ENCODE results near the gene SAV1.

Gene SAV1

DNA sequence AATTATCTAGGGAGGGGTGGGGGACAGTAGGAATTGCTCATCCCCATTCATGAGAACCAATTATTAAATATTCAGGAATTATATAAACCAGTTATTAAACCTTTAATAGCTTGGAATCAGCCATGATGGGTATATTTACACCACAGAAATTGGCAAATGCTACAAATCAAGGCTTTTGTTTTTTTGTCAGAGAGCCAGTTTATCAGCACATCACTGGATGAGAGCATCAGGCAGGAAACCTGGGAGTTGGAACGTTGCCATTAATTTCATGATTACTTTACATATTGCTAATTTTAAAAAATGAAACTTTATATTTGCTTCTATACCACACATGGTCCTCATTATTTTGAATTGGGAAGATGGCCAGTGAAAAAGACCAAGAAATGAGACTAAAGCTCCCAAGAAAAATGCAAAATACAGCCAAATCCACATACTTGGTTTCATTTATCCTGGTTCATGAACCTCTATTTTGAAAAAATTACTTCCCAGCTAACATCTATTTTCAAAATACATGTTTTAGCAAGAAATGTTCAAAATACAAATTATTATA is 59.7 kb downstream of the SAV1 start:
- DNase-seq (ENCODE audit: low read depth) = no peak
- TF ChIP-seq, protein P1, sequence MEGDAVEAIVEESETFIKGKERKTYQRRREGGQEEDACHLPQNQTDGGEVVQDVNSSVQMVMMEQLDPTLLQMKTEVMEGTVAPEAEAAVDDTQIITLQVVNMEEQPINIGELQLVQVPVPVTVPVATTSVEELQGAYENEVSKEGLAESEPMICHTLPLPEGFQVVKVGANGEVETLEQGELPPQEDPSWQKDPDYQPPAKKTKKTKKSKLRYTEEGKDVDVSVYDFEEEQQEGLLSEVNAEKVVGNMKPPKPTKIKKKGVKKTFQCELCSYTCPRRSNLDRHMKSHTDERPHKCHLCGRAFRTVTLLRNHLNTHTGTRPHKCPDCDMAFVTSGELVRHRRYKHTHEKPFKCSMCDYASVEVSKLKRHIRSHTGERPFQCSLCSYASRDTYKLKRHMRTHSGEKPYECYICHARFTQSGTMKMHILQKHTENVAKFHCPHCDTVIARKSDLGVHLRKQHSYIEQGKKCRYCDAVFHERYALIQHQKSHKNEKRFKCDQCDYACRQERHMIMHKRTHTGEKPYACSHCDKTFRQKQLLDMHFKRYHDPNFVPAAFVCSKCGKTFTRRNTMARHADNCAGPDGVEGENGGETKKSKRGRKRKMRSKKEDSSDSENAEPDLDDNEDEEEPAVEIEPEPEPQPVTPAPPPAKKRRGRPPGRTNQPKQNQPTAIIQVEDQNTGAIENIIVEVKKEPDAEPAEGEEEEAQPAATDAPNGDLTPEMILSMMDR (conservative IDR thresholded peaks at IDR 0.05; ENCODE audit: low read depth, low read length) = no peak
- no peak overlapping the region for H3K4me3 ChIP-seq (ENCODE audit: low read depth, low read length)

DNA sequence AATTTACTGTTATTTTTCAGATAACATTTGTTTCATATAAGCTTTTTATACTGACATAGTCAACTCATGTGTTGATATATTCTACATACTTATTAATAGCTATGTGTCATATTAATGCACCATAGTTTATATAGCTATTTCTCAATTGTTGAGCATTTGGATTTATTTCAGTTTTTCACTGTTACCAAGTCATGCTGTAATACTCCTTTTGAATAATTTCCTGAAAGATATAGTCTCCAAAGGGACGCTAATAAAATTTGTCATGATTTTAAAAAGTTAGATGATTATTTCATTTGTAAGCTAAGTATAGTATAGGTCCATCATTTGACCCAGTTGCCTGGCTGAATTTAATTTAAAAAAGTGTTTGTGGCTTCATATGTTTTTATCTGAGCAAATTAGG is 60.3 kb downstream of the SAV1 start:
- TF ChIP-seq, protein P1 (conservative IDR thresholded peaks at IDR 0.05; ENCODE audit: low read depth, low read length) = no peak
- H3K4me3 ChIP-seq (ENCODE audit: low read depth, low read length) = no peak overlapping the region
- DNase-seq (ENCODE audit: low read depth) = no peak

DNA sequence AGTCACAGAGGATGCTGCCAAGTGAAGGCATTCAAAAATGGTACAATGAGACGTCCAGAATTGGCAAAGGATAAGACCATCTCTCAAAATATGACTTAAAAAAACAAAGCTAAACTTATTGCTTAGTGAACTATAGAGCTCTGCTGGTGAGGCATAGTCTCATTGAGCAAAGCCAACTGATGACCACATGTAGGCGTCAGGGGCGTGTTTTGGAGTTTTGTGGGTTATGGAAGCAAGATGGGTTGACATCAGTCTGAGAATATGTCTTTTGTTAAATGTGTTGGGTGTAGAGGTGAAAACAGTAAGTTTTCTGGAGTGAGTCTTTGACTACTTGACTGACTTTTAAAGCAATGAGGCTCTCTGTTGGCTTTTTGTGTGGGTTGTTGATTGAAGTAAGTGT is 60.9 kb downstream of the SAV1 start:
- TF ChIP-seq, protein P1 (conservative IDR thresholded peaks at IDR 0.05; ENCODE audit: low read depth, low read length) = no peak
- no peak for DNase-seq (ENCODE audit: low read depth)
- no peak overlapping the region for H3K4me3 ChIP-seq (ENCODE audit: low read depth, low read length)

DNA sequence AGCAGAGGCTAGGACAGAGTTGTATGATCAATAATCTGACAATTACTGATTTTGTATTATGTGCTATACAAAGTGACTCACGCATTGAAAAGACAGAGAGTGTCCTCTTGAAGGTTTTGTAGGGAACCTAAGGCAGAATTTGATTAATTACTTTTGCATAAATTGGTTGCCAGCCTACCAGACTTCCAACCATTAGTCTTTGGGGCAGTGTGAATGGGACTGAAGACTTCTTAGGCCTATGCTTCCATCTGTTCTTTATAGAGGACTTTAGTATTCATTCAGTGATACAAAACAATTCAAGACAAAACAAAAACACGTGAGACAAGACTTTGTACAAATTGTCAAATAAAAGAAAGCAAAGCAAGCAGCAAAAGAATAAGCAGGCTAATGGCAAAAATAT is 61.6 kb downstream of the SAV1 start:
- no peak for DNase-seq (ENCODE audit: low read depth)
- TF ChIP-seq, protein P1 (conservative IDR thresholded peaks at IDR 0.05; ENCODE audit: low read depth, low read length) = no peak

DNA sequence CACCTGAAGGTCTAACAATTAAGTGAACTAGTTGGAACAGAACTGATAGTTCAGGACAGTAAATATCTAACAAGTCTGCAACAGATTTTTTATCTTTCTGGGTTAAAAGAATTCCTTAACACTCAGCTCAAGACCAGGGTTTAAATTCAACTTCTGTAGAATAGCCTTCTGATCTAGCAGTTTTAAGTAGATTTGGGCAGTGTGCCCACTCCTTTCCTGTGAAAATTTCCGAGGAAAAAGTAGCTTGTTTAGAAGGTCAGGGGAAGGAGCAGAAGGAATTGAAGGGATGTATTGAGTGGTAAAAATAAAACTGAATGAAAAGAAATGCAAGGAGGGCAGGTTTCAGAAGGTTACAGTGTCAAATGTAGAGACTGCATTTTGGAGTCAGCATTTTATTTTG is 62.3 kb downstream of the SAV1 start:
- H3K4me3 ChIP-seq (ENCODE audit: low read depth, low read length) = no peak overlapping the region
- TF ChIP-seq, protein P1 (conservative IDR thresholded peaks at IDR 0.05; ENCODE audit: low read depth, low read length) = no peak
- DNase-seq (ENCODE audit: low read depth) = peak; percentile 34

More for the DNA sequence above, 61.6 kb downstream of the SAV1 start:
- no peak overlapping the region for H3K4me3 ChIP-seq (ENCODE audit: low read depth, low read length)

DNA sequence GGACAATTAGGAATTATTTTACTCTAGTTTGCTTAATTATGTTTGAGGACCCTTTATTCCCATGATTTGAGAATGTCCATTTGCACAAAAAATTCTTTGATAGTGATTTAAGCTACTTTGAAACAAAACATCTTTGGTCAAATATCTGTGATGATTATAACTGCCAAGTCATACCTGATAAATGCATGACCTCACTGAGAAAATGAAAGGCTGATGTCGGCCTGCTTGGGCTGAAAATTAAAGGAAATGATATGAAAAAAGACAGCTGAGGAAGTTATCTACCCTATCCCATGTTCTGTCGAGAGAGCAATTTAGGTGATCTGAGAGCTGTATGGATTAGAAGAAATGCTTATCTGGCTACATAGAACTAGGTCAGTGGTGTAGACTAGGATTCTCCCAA is 64.5 kb downstream of the SAV1 start:
- H3K4me3 ChIP-seq (ENCODE audit: low read depth, low read length) = no peak overlapping the region
- peak; percentile 17 for DNase-seq (ENCODE audit: low read depth)
- TF ChIP-seq, protein P1 (conservative IDR thresholded peaks at IDR 0.05; ENCODE audit: low read depth, low read length) = no peak

DNA sequence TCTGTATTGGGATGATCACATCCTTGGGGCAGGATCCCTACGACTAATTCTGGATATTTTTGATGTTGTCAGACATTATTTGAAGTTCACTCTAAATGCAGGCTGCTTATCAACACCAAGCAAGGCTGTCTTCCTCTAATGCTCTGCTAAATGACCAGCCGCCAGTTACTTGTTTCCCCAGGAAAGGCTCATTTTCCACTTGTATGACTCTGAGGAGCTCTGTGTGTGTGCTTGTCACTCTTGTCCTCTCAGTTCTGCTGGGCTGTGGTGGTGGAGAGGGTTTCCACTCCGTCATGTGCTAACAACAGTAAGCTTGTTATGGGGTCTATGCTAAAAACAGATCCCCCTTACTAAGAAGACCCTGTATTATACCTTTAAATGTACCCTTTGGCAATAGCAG is 66.1 kb downstream of the SAV1 start:
- TF ChIP-seq, protein P1 (conservative IDR thresholded peaks at IDR 0.05; ENCODE audit: low read depth, low read length) = no peak
- no peak for DNase-seq (ENCODE audit: low read depth)
- H3K4me3 ChIP-seq (ENCODE audit: low read depth, low read length) = no peak overlapping the region
